Neural progenitor cell (in vitro differentiated cells): ENCODE results near the gene TNNI2. TPM values are rescaled to one million over a fixed set of nuclear protein-coding genes. Genes with fewer than 3 reads are reported as not detected.

Experiments used
- DNase-seq: peaks from one replicate; pipeline ENCODE4 v3.0.0-alpha.2; 2016; ENCODE audit warnings: low spot score
- H2AFZ ChIP-seq: fragments of 200-600 bp; sonication (generic); replicated peaks from 2 replicates; pipeline ENCODE4 v1.6.1; 2016; ENCODE audit warnings: antibody characterized with exemption
- H3F3A ChIP-seq: fragments of 200-600 bp; sonication (generic); 2 replicates; pipeline ENCODE4 v1.6.1; 2016; ENCODE audit warnings: antibody characterized with exemption, low read depth
- H3K27ac ChIP-seq: fragments of 200-600 bp; sonication (generic); 2 replicates; pipeline ENCODE4 v1.5.1; 2016; ENCODE audit warnings: mild to moderate bottlenecking
- H3K27me3 ChIP-seq: fragments of 200-600 bp; sonication (generic); 2 replicates; pipeline ENCODE4 v1.6.1; 2016; ENCODE audit warnings: mild to moderate bottlenecking, moderate library complexity
- H3K36me3 ChIP-seq: fragments of 200-600 bp; sonication (generic); 2 replicates; pipeline ENCODE4 v1.5.1; 2016
- H3K4me1 ChIP-seq: fragments of 200-600 bp; sonication (generic); 2 replicates; pipeline ENCODE4 v1.6.1; 2016; ENCODE audit warnings: mixed run types
- H3K4me2 ChIP-seq: fragments of 200-600 bp; sonication (generic); 2 replicates; pipeline ENCODE4 v1.6.1; 2016
- H3K4me3 ChIP-seq: fragments of 200-600 bp; sonication (generic); 2 replicates; pipeline ENCODE4 v1.5.1; 2016
- H3K79me2 ChIP-seq: fragments of 200-600 bp; sonication (generic); 2 replicates; pipeline ENCODE4 v1.6.1; 2016; ENCODE audit warnings: low read depth
- H3K9ac ChIP-seq: fragments of 200-600 bp; sonication (generic); 2 replicates; pipeline ENCODE4 v1.6.1; 2016
- H3K9me3 ChIP-seq: fragments of 200-600 bp; sonication (generic); 2 replicates; pipeline ENCODE4 v1.5.1; 2016; ENCODE audit warnings: low read depth
- H4K20me1 ChIP-seq: fragments of 200-600 bp; sonication (generic); 2 replicates; pipeline ENCODE4 v1.6.1; 2016; ENCODE audit warnings: low read depth
- H3K27ac Mint-ChIP-seq: 3 replicates; pipeline ENCODE4 v1.8.0; 2021; ENCODE audit warnings: mixed read lengths
- H3K27me3 Mint-ChIP-seq: 2 replicates; pipeline ENCODE4 v1.8.0; 2022; ENCODE audit warnings: low read depth, mild to moderate bottlenecking, inconsistent platforms, moderate library complexity, mixed read lengths; ENCODE audit not compliant: insufficient read depth
- H3K36me3 Mint-ChIP-seq: 3 replicates; pipeline ENCODE4 v1.8.0; 2021; ENCODE audit warnings: mixed read lengths
- H3K4me1 Mint-ChIP-seq: 3 replicates; pipeline ENCODE4 v1.8.0; 2021; ENCODE audit warnings: mixed read lengths
- H3K4me3 Mint-ChIP-seq: 3 replicates; pipeline ENCODE4 v1.8.0; 2021; ENCODE audit warnings: mild to moderate bottlenecking, moderate library complexity, mixed read lengths
- H3K9me3 Mint-ChIP-seq: 3 replicates; pipeline ENCODE4 v1.8.0; 2020; ENCODE audit warnings: mixed read lengths
- CTCF ChIP-seq: fragments of 200-600 bp; sonication (generic); IDR thresholded peaks from 2 replicates; pipeline ENCODE4 v1.5.1; 2017; ENCODE audit warnings: antibody characterized with exemption, mild to moderate bottlenecking
- EZH2 ChIP-seq: fragments of 200-600 bp; sonication (generic); IDR thresholded peaks from 2 replicates; pipeline ENCODE4 v1.6.1; 2017; ENCODE audit warnings: antibody characterized with exemption, mild to moderate bottlenecking, moderate library complexity
- EZH2phosphoT487 ChIP-seq: fragments of 200-600 bp; sonication (generic); IDR thresholded peaks from 2 replicates; pipeline ENCODE4 v1.6.1; 2017; ENCODE audit warnings: antibody characterized with exemption
- total RNA-seq: library from RNA; depleted of rRNA; stranded (reverse); fragments of >200 nt; gene quantifications from 2 replicates; pipeline ENCODE4 v1.2.3, GENCODE V29; 2015; ENCODE audit warnings: low replicate concordance

Gene TNNI2
- total RNA-seq, 1 donor from 2014 or later: 2.6 TPM

GRCh38 chr11:1866226-1866625 lies 27.4 kb downstream of the TNNI2 start:
- H3K4me1 ChIP-seq: peaks cover 15% of the 10 kb centered on the region
- Mint-ChIP-seq H3K27me3 (peaks cover 14% of the 10 kb centered on the region), H3K4me1 (peaks cover 38% of the 10 kb centered on the region), H3K36me3 (no peaks in the 10 kb centered on the region), H3K4me3 (no peak overlapping the region), H3K9me3 (no peaks in the 10 kb centered on the region), H3K27ac (no peak overlapping the region)
- no peaks in the 10 kb centered on the region for H3K79me2 ChIP-seq
- H3F3A ChIP-seq: no peaks in the 10 kb centered on the region
- H3K4me2 ChIP-seq: no peak overlapping the region
- H2AFZ ChIP-seq: no peak overlapping the region
- no peaks in the 10 kb centered on the region for H4K20me1 ChIP-seq
- peaks cover 18% of the 10 kb centered on the region for H3K27me3 ChIP-seq
- H3K4me3 ChIP-seq: no peak overlapping the region
- no peak overlapping the region for H3K27ac ChIP-seq
- TF ChIP-seq CTCF: no peak
- TF ChIP-seq EZH2phosphoT487: no peak
- no peak for TF ChIP-seq EZH2
- H3K36me3 ChIP-seq: no peaks in the 10 kb centered on the region
- H3K9me3 ChIP-seq: no peaks in the 10 kb centered on the region
- no peak overlapping the region for H3K9ac ChIP-seq
- DNase-seq: no peak

GRCh38 chr11:1866776-1867175 lies 28.0 kb downstream of the TNNI2 start:
- Mint-ChIP-seq H3K36me3 (no peaks in the 10 kb centered on the region), H3K9me3 (no peaks in the 10 kb centered on the region), H3K4me1 (peaks cover 38% of the 10 kb centered on the region), H3K27ac (no peak overlapping the region), H3K4me3 (no peak overlapping the region), H3K27me3 (peaks cover 14% of the 10 kb centered on the region)
- Histone ChIP-seq H3K4me3 (no peak overlapping the region), H3K36me3 (no peaks in the 10 kb centered on the region), H3K27ac (no peak overlapping the region), H3K9me3 (no peaks in the 10 kb centered on the region), H3K4me1 (peaks cover 15% of the 10 kb centered on the region), H3K79me2 (no peaks in the 10 kb centered on the region), H3F3A (no peaks in the 10 kb centered on the region), H3K27me3 (peaks cover 16% of the 10 kb centered on the region), H4K20me1 (no peaks in the 10 kb centered on the region), H2AFZ (no peak overlapping the region), H3K9ac (no peak overlapping the region), H3K4me2 (no peak overlapping the region)
- no peak for DNase-seq
- no peak for TF ChIP-seq EZH2phosphoT487
- no peak for TF ChIP-seq CTCF
- TF ChIP-seq EZH2: no peak

GRCh38 chr11:1867381-1867780 lies 28.6 kb downstream of the TNNI2 start:
- H3K9me3 ChIP-seq: no peaks in the 10 kb centered on the region
- Mint-ChIP-seq H3K4me3 (no peak overlapping the region), H3K4me1 (peaks cover 38% of the 10 kb centered on the region), H3K27me3 (peaks cover 14% of the 10 kb centered on the region), H3K9me3 (no peaks in the 10 kb centered on the region), H3K27ac (peak overlapping the region; percentile 57), H3K36me3 (no peaks in the 10 kb centered on the region)
- no peak overlapping the region for H2AFZ ChIP-seq
- no peaks in the 10 kb centered on the region for H3K36me3 ChIP-seq
- H3K4me1 ChIP-seq: peaks cover 15% of the 10 kb centered on the region
- DNase-seq: no peak
- TF ChIP-seq CTCF: no peak
- no peak for TF ChIP-seq EZH2phosphoT487
- no peak for TF ChIP-seq EZH2
- no peaks in the 10 kb centered on the region for H3F3A ChIP-seq
- no peak overlapping the region for H3K27ac ChIP-seq
- no peak overlapping the region for H3K9ac ChIP-seq
- no peaks in the 10 kb centered on the region for H3K79me2 ChIP-seq
- H3K4me3 ChIP-seq: no peak overlapping the region
- no peaks in the 10 kb centered on the region for H4K20me1 ChIP-seq
- H3K27me3 ChIP-seq: peaks cover 16% of the 10 kb centered on the region
- no peak overlapping the region for H3K4me2 ChIP-seq
